ENCODE data around the gene DCDC1.
"Not testable (repeated sequence)": the region's sequence is repeated elsewhere in the genome, so short reads cannot be mapped to it uniquely, and the experiment has no call there.

Gene DCDC1

GRCh38 chr11:31325160-31325559 lies 44.4 kb downstream of the DCDC1 start:
- no peak for DNase-seq

GRCh38 chr11:31323145-31323544 lies 46.4 kb downstream of the DCDC1 start:
- no peak for DNase-seq

- DNase-seq = not testable (repeated sequence)
Measured at GRCh38 chr11:31321494-31321893, 48.0 kb downstream of the DCDC1 start.

- DNase-seq = no peak
Measured at GRCh38 chr11:31303644-31304180, 65.8 kb downstream of the DCDC1 start.

GRCh38 chr11:31301549-31302510 lies 67.7 kb downstream of the DCDC1 start:
- no peak for DNase-seq

GRCh38 chr11:31295308-31295707 lies 74.2 kb downstream of the DCDC1 start:
- no peak for DNase-seq

GRCh38 chr11:31273527-31273926 lies 96.0 kb downstream of the DCDC1 start:
- not testable (repeated sequence) for DNase-seq

GRCh38 chr11:31267720-31268119 lies 101.8 kb downstream of the DCDC1 start:
- no peak for DNase-seq

- DNase-seq = no peak
Measured at GRCh38 chr11:31264834-31265233, 104.7 kb downstream of the DCDC1 start.

- no peak for DNase-seq
Measured at GRCh38 chr11:31262761-31263160, 106.8 kb downstream of the DCDC1 start.

GRCh38 chr11:31259797-31260196 lies 109.7 kb downstream of the DCDC1 start:
- no peak for DNase-seq

- DNase-seq = no peak
Measured at GRCh38 chr11:31254415-31254814, 115.1 kb downstream of the DCDC1 start.

GRCh38 chr11:31248768-31249167 lies 120.8 kb downstream of the DCDC1 start:
- no peak for DNase-seq

GRCh38 chr11:31247321-31247720 lies 122.2 kb downstream of the DCDC1 start:
- DNase-seq = no peak

- no peak for DNase-seq
Measured at GRCh38 chr11:31246451-31247165, 122.9 kb downstream of the DCDC1 start.

- peak; percentile 24 for DNase-seq
Measured at GRCh38 chr11:31243706-31244105, 125.8 kb downstream of the DCDC1 start.

GRCh38 chr11:31240340-31240904 lies 129.1 kb downstream of the DCDC1 start:
- DNase-seq = peak; percentile 72

GRCh38 chr11:31237819-31238760 lies 131.4 kb downstream of the DCDC1 start:
- peak; percentile 59 for DNase-seq

- peak; percentile 41 for DNase-seq
Measured at GRCh38 chr11:31236143-31236542, 133.4 kb downstream of the DCDC1 start.

- no peak for DNase-seq
Measured at GRCh38 chr11:31233425-31233824, 136.1 kb downstream of the DCDC1 start.

GRCh38 chr11:31231601-31232000 lies 137.9 kb downstream of the DCDC1 start:
- no peak for DNase-seq

GRCh38 chr11:31218847-31219246 lies 150.7 kb downstream of the DCDC1 start:
- DNase-seq = no peak
